ENCODE results near the gene EDA. TPM values are rescaled to one million over a fixed set of nuclear protein-coding genes. Genes with fewer than 3 reads are reported as not detected.
"Not testable (repeated sequence)": the region's sequence is repeated elsewhere in the genome, so short reads cannot be mapped to it uniquely, and the experiment has no call there.

Gene EDA
- total RNA-seq, 1 donor = under 0.01 TPM

DNA sequence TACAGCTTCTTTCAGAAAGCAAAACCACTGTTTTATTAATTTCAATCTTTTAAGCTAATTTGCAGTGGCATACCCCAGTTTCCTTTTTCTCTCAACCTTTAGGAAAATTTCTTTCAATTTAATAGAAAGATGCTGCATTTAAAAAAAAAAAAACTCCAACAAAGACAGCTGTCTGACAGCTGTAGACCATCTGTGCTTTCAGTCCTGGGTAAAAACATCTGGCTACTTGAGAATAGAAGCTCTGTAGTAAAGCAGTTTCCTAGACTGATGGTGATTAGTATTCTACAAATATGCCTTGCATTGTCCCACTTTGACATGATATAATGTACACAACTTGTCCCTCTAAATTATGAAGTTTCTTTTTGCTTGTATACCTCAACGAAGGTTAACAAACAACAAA, 197.8 kb downstream of the EDA start:
- no peak overlapping the region for H3K4me2 ChIP-seq (ENCODE audit: insufficient read depth, low read length)
- no peak for DNase-seq (ENCODE audit: insufficient read length, low spot score, missing footprints)
- no peak overlapping the region for H3K27ac ChIP-seq (ENCODE audit: low read depth, low read length)

GRCh38 chrX:69815063-69815462, 199.2 kb downstream of the EDA start:
- H3K36me3 ChIP-seq (ENCODE audit: insufficient read depth, low read length) = no peaks in the 10 kb centered on the region
- no peaks in the 10 kb centered on the region for H3K9me3 ChIP-seq (ENCODE audit: low read depth, low read length)
- no peaks in the 10 kb centered on the region for H3K27me3 ChIP-seq (ENCODE audit: insufficient read depth, low read length)
- H3K27ac ChIP-seq (ENCODE audit: low read depth, low read length) = no peak overlapping the region
- TF ChIP-seq CTCF (IDR thresholded peaks at IDR 0.05; ENCODE audit: extremely low read depth, low read depth, low read length) = no peak
- peak; percentile 43 for DNase-seq (ENCODE audit: insufficient read length, low spot score, missing footprints)
- no peak overlapping the region for H3K4me2 ChIP-seq (ENCODE audit: insufficient read depth, low read length)
- H3K4me1 ChIP-seq (ENCODE audit: insufficient read depth, low read length) = no peaks in the 10 kb centered on the region
- no peaks in the 10 kb centered on the region for H4K20me1 ChIP-seq (ENCODE audit: insufficient read depth, low read length)
- no peaks in the 10 kb centered on the region for H3K79me2 ChIP-seq (ENCODE audit: insufficient read depth, low read length)
- H2AFZ ChIP-seq (ENCODE audit: low read length) = no peak overlapping the region
- H3K4me3 ChIP-seq (ENCODE audit: insufficient read depth, low read length) = no peak overlapping the region

More for the DNA sequence above, 197.8 kb downstream of the EDA start:
- Histone ChIP-seq H3K4me3 (ENCODE audit: insufficient read depth, low read length) (no peak overlapping the region), H3K79me2 (ENCODE audit: insufficient read depth, low read length) (no peaks in the 10 kb centered on the region), H3K36me3 (ENCODE audit: insufficient read depth, low read length) (no peaks in the 10 kb centered on the region), H4K20me1 (ENCODE audit: insufficient read depth, low read length) (no peaks in the 10 kb centered on the region), H2AFZ (ENCODE audit: low read length) (no peak overlapping the region), H3K27me3 (ENCODE audit: insufficient read depth, low read length) (no peaks in the 10 kb centered on the region), H3K9me3 (ENCODE audit: low read depth, low read length) (no peaks in the 10 kb centered on the region), H3K4me1 (ENCODE audit: insufficient read depth, low read length) (no peaks in the 10 kb centered on the region)
- TF ChIP-seq CTCF (IDR thresholded peaks at IDR 0.05; ENCODE audit: extremely low read depth, low read depth, low read length) = no peak

- no peaks in the 10 kb centered on the region for H3K27me3 ChIP-seq (ENCODE audit: insufficient read depth, low read length)
- no peak overlapping the region for H3K4me2 ChIP-seq (ENCODE audit: insufficient read depth, low read length)
- H3K4me1 ChIP-seq (ENCODE audit: insufficient read depth, low read length) = no peaks in the 10 kb centered on the region
- no peaks in the 10 kb centered on the region for H4K20me1 ChIP-seq (ENCODE audit: insufficient read depth, low read length)
- no peak overlapping the region for H3K27ac ChIP-seq (ENCODE audit: low read depth, low read length)
- no peak overlapping the region for H2AFZ ChIP-seq (ENCODE audit: low read length)
- no peaks in the 10 kb centered on the region for H3K9me3 ChIP-seq (ENCODE audit: low read depth, low read length)
- TF ChIP-seq CTCF (IDR thresholded peaks at IDR 0.05; ENCODE audit: extremely low read depth, low read depth, low read length) = no peak
- no peak overlapping the region for H3K4me3 ChIP-seq (ENCODE audit: insufficient read depth, low read length)
- no peaks in the 10 kb centered on the region for H3K79me2 ChIP-seq (ENCODE audit: insufficient read depth, low read length)
- no peaks in the 10 kb centered on the region for H3K36me3 ChIP-seq (ENCODE audit: insufficient read depth, low read length)
- no peak for DNase-seq (ENCODE audit: insufficient read length, low spot score, missing footprints)
These were observed 199.6 kb downstream of the EDA start for GRCh38 chrX:69815519-69815918.

DNA sequence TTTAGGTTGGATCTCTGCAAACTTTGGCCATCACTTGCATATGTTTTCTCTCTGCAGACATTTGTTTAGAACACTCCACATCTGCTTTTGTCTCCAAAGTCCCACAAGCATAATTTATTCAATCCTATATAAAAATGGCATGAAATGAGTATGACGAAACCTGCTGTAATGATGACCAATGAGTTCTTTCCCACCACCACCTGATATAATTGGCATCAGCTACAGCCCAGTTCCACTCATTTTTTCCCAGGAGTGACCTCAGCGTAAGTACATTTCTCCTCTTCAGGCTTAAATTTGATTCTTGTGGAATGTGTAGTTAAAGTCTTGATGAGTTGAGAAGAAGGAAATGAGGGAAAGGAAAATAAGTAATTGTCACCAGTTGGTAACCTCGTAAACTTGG, 228.7 kb downstream of the EDA start:
- no peak overlapping the region for H3K4me2 ChIP-seq (ENCODE audit: insufficient read depth, low read length)
- H3K4me3 ChIP-seq (ENCODE audit: insufficient read depth, low read length) = no peak overlapping the region
- no peak overlapping the region for H2AFZ ChIP-seq (ENCODE audit: low read length)
- H3K27me3 ChIP-seq (ENCODE audit: insufficient read depth, low read length) = no peaks in the 10 kb centered on the region
- no peaks in the 10 kb centered on the region for H4K20me1 ChIP-seq (ENCODE audit: insufficient read depth, low read length)
- H3K79me2 ChIP-seq (ENCODE audit: insufficient read depth, low read length) = no peaks in the 10 kb centered on the region
- TF ChIP-seq CTCF (IDR thresholded peaks at IDR 0.05; ENCODE audit: extremely low read depth, low read depth, low read length) = no peak
- H3K4me1 ChIP-seq (ENCODE audit: insufficient read depth, low read length) = no peaks in the 10 kb centered on the region
- H3K36me3 ChIP-seq (ENCODE audit: insufficient read depth, low read length) = no peaks in the 10 kb centered on the region
- no peaks in the 10 kb centered on the region for H3K9me3 ChIP-seq (ENCODE audit: low read depth, low read length)
- no peak for DNase-seq (ENCODE audit: insufficient read length, low spot score, missing footprints)
- no peak overlapping the region for H3K27ac ChIP-seq (ENCODE audit: low read depth, low read length)

DNA sequence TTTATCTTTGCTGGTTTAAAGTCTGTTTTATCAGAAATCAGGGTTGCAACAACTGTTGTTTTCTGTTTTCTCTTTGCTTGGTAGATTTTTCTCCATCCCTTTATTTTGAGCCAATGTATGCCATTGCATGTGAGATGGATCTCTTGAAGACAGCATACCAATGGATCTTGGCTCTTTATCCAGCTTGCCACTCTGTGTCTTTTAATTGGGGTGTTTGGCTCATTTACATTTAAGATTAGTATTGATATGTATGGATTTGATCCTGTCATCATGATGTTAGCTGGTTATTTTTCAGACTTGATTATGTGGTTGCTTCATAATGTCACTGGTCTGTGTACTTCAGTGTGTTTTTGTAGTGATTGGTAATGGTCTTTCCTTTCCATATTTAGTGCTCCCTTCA, 244.1 kb downstream of the EDA start:
- H3K4me3 ChIP-seq (ENCODE audit: insufficient read depth, low read length); H3K79me2 ChIP-seq (ENCODE audit: insufficient read depth, low read length); H2AFZ ChIP-seq (ENCODE audit: low read length); H4K20me1 ChIP-seq (ENCODE audit: insufficient read depth, low read length); H3K4me2 ChIP-seq (ENCODE audit: insufficient read depth, low read length); H3K9me3 ChIP-seq (ENCODE audit: low read depth, low read length); H3K4me1 ChIP-seq (ENCODE audit: insufficient read depth, low read length); H3K27ac ChIP-seq (ENCODE audit: low read depth, low read length); H3K36me3 ChIP-seq (ENCODE audit: insufficient read depth, low read length); H3K27me3 ChIP-seq (ENCODE audit: insufficient read depth, low read length); DNase-seq (ENCODE audit: insufficient read length, low spot score, missing footprints): not testable (repeated sequence)

Data from osteoblast (primary cell).